ENCODE data around the gene UGT1A4. TPM values are rescaled to one million over a fixed set of nuclear protein-coding genes. Genes with fewer than 3 reads are reported as not detected.

The UGT1A4 gene
- total RNA-seq, 1 experiment from 2014 or later, result not detected

GRCh38 chr2:233691443-233692433 is 26.8 kb upstream of the UGT1A4 start:
- peak overlapping the region; percentile 86 for H3K27ac Mint-ChIP-seq (ENCODE audit: low read depth, unreplicated experiment)
- H3K4me3 Mint-ChIP-seq (ENCODE audit: unreplicated experiment), result peak overlapping the region; percentile 56
- no peaks in the 10 kb centered on the region for H3K9me3 Mint-ChIP-seq (ENCODE audit: unreplicated experiment)
- CTCF ChIA-PET, result interaction anchor here (0.6 to 4.1 kb wide), 3 partner anchors 20 to 805 kb away, joined by 3 to 18 read pairs (median 3); partner anchors contain the start of genes ARL4C and UGT1A5
- DNase-seq (ENCODE audit: unreplicated experiment), result peak; percentile 98
- H3K4me1 Mint-ChIP-seq (ENCODE audit: insufficient read depth, unreplicated experiment), result peaks cover 30% of the 10 kb centered on the region
- no peaks in the 10 kb centered on the region for H3K36me3 Mint-ChIP-seq (ENCODE audit: insufficient read depth, unreplicated experiment)
- no peaks in the 10 kb centered on the region for H3K27me3 Mint-ChIP-seq (ENCODE audit: insufficient read depth, unreplicated experiment)
- intact Hi-C loops (cut with micrococcal nuclease), result no loop called here
- TF ChIP-seq CTCF (IDR thresholded peaks at IDR 0.05; ENCODE audit: unreplicated experiment), result no peak
- POLR2A ChIA-PET, result interaction anchor here (0.7 to 4.6 kb wide), 15 partner anchors 8 to 268 kb away, joined by 3 to 91 read pairs (median 10); partner anchors contain the start of genes UGT1A7 and USP40
- TSS peak; percentile 75 for BruUV-seq (replicated peaks)

- TF ChIP-seq CTCF (IDR thresholded peaks at IDR 0.05; ENCODE audit: unreplicated experiment), result no peak
- H3K36me3 Mint-ChIP-seq (ENCODE audit: insufficient read depth, unreplicated experiment), result no peaks in the 10 kb centered on the region
- peaks cover 30% of the 10 kb centered on the region for H3K4me1 Mint-ChIP-seq (ENCODE audit: insufficient read depth, unreplicated experiment)
- no peaks in the 10 kb centered on the region for H3K27me3 Mint-ChIP-seq (ENCODE audit: insufficient read depth, unreplicated experiment)
- intact Hi-C loops (cut with micrococcal nuclease), result no loop called here
- no TSS peak for BruUV-seq (replicated peaks)
- peak within 1 kb of the TSS; percentile 56 for H3K4me3 Mint-ChIP-seq (ENCODE audit: unreplicated experiment)
- ChIA-PET CTCF (interaction anchor here (4.1 kb wide), 1 partner anchor 19 kb away, joined by 18 read pairs; the partner anchor contains the start of gene UGT1A5), POLR2A (interaction anchor here (2.7 to 4.6 kb wide), 5 partner anchors 7 to 204 kb away, joined by 14 to 91 read pairs (median 59); partner anchors contain the start of genes UGT1A7 and USP40)
- peak within 1 kb of the TSS; percentile 86 for H3K27ac Mint-ChIP-seq (ENCODE audit: low read depth, unreplicated experiment)
- no peak for DNase-seq (ENCODE audit: unreplicated experiment)
- H3K9me3 Mint-ChIP-seq (ENCODE audit: unreplicated experiment), result no peaks in the 10 kb centered on the region
These were observed 25.9 kb upstream of the UGT1A4 start, which contains the start of gene UGT1A6 for GRCh38 chr2:233692648-233693047. Gene UGT1A6, plus strand, starts transcription at chr2:233692890. Its CDS starts 115 bp downstream, at chr2:233693005.

GRCh38 chr2:233693963-233694362 is 24.6 kb upstream of the UGT1A4 start:
- no peak overlapping the region for H3K27ac Mint-ChIP-seq (ENCODE audit: low read depth, unreplicated experiment)
- H3K4me3 Mint-ChIP-seq (ENCODE audit: unreplicated experiment), result no peak overlapping the region
- POLR2A ChIA-PET, result no interaction called here

More at GRCh38 chr2:233693963-233694362, 24.6 kb upstream of the UGT1A4 start:
- peaks cover 28% of the 10 kb centered on the region for H3K4me1 Mint-ChIP-seq (ENCODE audit: insufficient read depth, unreplicated experiment)
- no TSS peak for BruUV-seq (replicated peaks)
- TF ChIP-seq CTCF (IDR thresholded peaks at IDR 0.05; ENCODE audit: unreplicated experiment), result no peak
- no peaks in the 10 kb centered on the region for H3K36me3 Mint-ChIP-seq (ENCODE audit: insufficient read depth, unreplicated experiment)
- no peaks in the 10 kb centered on the region for H3K27me3 Mint-ChIP-seq (ENCODE audit: insufficient read depth, unreplicated experiment)
- H3K9me3 Mint-ChIP-seq (ENCODE audit: unreplicated experiment), result no peaks in the 10 kb centered on the region
- intact Hi-C loops (cut with micrococcal nuclease), result no loop called here
- CTCF ChIA-PET, result interaction anchor here (0.9 kb wide), 1 partner anchor 12 kb away, joined by 4 read pairs; no protein-coding TSS in a partner anchor
- DNase-seq (ENCODE audit: unreplicated experiment), result no peak

Measured in MCF 10A (cell line).